GM04504 (cell line): ENCODE results near the gene STX8.
"Not testable (repeated sequence)": the region's sequence is repeated elsewhere in the genome, so short reads cannot be mapped to it uniquely, and the experiment has no call there.

Source experiments
- DNase-seq: peaks from one replicate; pipeline ENCODE4 v3.0.0-alpha.2; 2012; ENCODE audit warnings: low read depth

STX8 gene

GRCh38 chr17:9258115-9259015 is 317.3 kb downstream of the STX8 start:
- no peak for DNase-seq

GRCh38 chr17:9257630-9257965 is 318.0 kb downstream of the STX8 start:
- DNase-seq = not testable (repeated sequence)

- no peak for DNase-seq
Observed at GRCh38 chr17:9256751-9257629, 318.6 kb downstream of the STX8 start.

- DNase-seq = no peak
Observed at GRCh38 chr17:9256361-9256750, 319.3 kb downstream of the STX8 start.

DNA sequence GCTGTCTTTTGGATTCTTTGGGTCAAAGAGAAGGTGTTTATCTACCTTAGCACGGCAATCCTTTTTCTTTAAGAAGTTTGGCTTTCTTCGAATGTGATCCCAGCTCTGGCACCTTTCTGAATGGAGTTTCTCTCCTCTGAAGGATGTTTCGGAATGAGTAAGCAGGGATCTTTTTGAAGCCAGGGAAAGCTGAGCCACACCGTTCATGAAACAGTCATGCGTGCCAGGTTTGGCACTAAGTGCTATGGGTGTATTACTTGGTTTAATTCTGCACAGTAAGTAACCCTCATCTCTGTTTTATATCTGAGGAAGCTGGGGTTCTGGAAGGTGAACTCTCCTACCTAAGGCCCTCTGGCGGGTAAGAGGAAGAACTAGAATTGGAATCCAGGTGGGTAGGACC is 319.8 kb downstream of the STX8 start:
- DNase-seq = no peak

GRCh38 chr17:9254841-9255240 is 320.8 kb downstream of the STX8 start:
- DNase-seq = no peak

- no peak for DNase-seq
Observed at GRCh38 chr17:9253308-9253707, 322.3 kb downstream of the STX8 start.

- DNase-seq = no peak
Observed at GRCh38 chr17:9251273-9251672, 324.3 kb downstream of the STX8 start.

GRCh38 chr17:9249245-9249953 is 326.2 kb downstream of the STX8 start:
- DNase-seq = no peak

DNA sequence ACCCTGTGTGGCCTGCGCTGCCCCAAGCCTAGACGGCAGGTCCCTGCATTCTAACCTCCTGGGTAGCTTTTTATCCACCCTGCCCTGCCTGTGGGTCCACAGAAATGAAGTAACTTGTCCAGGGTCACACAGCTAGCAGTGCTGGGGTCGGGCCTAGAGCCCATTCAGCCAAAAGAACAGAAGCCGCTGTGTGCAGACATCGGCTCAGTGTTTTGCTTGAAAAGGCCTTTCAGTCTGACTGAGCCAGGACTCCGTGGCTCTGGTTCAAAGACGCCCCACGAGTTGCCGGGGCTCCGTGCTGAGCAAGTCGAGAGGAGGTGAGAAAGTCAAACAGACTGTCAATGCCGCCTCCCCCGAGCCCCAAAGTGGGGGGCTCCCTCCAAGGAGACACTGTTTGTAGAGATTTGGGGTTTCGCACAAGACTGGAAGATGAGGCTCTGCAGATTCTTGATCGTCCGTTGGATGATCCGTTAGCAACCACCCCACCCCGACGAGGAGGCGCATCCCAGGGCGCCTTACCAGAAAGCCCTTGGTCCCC is 328.1 kb downstream of the STX8 start:
- DNase-seq = no peak

DNA sequence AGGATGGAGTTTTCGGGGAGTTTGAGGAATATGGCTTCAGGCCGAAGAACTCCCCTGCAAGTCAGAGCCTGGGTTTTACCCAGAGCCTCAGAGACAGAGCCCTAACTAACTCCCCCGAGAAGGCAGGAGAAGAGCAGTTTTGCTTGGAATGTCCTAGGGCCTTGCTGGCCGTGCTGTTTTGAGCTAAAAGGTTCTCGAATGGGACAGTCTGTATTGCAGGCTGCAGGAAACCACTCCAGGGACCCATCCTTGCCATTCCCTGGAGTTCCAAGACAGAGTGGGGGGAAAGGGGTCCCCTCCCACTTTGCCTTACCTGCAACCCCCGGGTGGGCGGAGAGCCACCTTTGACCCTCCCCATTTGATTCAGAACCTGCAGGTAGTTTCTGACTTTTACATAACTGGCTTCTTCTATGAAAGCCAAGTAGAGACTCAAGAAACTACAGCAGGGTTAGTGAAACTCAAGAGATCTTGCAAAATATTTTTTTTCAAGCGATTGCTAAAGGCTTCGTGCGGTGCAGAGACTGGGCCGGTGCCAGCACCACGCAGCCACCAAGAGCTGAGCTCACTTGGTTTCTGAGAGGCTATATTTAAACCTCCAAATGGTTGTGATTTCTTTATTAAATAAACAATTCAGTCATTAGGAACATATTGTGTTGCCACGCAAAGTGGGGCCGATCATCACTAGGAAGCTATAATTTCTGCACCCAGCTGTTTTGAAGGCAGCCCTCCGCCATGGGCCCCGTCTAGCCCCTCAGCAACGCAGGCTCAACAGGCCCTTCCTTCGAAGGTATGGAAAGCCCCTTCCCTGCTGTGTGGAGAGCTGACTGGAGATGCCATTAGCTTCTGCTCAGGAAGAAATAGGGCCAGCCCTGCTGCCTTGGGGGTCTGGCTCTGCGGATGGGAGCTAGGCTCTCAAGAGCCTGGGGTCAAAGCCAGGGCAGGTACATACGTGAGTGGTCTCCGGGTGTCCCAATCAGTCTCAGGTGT is 331.3 kb downstream of the STX8 start:
- peak; percentile 61 for DNase-seq

GRCh38 chr17:9242983-9243382 is 332.6 kb downstream of the STX8 start:
- no peak for DNase-seq

- no peak for DNase-seq
Observed at GRCh38 chr17:9242497-9242881, 333.1 kb downstream of the STX8 start.

DNA sequence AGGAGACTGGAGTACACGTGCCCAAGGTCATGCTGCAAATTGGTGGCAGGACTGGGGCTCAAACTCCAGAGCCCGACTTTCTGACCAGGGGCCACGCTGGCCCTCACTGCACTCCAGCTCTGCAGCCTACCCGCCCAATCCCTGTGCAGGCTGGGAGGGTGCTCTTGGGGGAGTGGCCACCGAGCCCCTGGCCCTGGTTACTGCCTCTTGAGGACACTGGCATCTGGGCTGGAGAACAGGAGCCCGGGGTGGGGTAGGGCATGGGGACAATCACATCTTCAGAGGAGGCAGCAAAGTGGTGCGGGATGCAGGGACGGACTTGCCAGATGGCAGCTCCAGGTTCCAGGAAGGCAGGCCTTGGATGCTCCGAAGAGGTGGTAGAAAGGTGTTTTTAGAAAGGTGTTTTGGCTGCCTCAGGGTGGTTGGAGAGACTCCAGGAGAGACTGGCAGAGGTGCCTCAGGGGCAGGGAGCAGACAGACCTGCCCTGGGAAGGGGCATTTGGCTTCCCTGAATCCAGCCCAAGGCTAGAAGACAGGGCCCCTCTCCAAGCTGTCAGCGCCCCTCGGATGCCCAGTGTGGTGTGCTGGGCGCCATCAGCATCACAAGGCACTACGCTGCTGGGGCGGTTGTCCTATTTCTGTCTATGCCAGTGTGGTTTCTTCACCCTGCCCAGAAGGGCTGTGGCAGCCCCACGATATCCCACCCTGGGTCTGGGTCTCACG is 333.7 kb downstream of the STX8 start:
- DNase-seq = no peak

DNA sequence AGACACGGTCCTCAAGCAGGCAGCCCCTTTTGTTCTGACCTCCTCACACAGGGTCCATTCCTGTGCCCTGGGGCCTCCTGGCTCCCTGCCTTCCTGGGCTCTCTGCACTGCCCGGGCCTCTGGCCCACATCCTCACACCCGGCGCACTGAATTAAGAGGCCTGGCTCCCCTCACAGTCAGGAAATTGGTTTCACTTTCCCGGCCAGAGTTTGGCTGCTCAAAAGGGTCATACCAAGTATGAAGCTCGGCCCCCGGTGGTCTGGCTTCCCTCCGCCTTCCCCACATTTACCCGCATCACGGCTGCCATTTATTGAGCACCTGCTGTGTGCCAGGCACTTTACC is 334.3 kb downstream of the STX8 start:
- DNase-seq = no peak

GRCh38 chr17:9240659-9241370 is 334.8 kb downstream of the STX8 start:
- DNase-seq = no peak

- no peak for DNase-seq
Observed at GRCh38 chr17:9239793-9240658, 335.6 kb downstream of the STX8 start.

DNA sequence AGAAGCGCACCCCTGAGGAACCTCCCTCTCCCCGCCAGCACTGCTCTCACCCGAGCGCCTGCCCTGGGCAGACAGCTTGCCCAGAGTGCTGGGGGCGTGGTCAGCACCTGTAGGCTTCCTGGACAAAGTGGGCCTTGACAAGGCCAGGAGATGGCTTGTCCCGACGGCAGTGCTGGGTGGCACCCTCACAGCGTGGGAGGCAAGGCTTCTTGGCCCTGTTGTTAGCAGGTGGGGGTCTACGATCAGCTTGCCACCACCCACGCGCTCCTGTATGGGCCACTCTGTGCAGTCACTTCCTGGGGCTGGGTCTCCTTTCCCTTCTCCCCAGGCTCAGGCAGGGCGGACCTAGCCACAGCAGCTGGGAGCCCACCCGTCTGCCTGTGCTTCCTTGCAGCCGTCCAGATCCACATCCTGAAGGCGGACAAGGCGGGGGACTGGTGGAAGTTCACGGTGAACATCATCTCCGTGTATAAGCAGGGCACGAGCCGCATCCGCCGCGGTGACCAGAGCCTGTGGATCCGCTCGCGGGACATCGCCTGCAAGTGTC is 336.3 kb downstream of the STX8 start:
- DNase-seq = no peak
